ENCODE measurements around the gene IL10RB. TPM values are rescaled to one million over a fixed set of nuclear protein-coding genes. Genes with fewer than 3 reads are reported as not detected.

The IL10RB gene
- total and polyA plus RNA-seq, 2 experiments from 2014 or later, result 27.1 to 29.2 TPM

GRCh38 chr21:33327792-33328433, 61.7 kb downstream of the IL10RB start:
- Histone ChIP-seq H3K9me3 (ENCODE audit: low read depth) (no peaks in the 10 kb centered on the region), H3K27me3 (no peaks in the 10 kb centered on the region), H3K27ac (no peak overlapping the region), H2AFZ (no peak overlapping the region), H3K79me2 (peaks cover 73% of the 10 kb centered on the region), H3K4me3 (no peak overlapping the region), H4K20me1 (ENCODE audit: insufficient read depth, poor library complexity, severe bottlenecking) (peaks cover 3% of the 10 kb centered on the region), H3K9me2 (replicated peaks; ENCODE audit: insufficient read depth) (no peaks in the 10 kb centered on the region), H3K4me1 (ENCODE audit: insufficient read depth) (peaks cover 10% of the 10 kb centered on the region), H3K4me2 (no peak overlapping the region), H3K36me3 (replicated peaks; ENCODE audit: insufficient read depth, low read depth) (no peaks in the 10 kb centered on the region)
- no peak for DNase-seq (ENCODE audit: low spot score)
- whole genome bisulfite sequencing (ENCODE audit: low lambda C conversion rate, missing lambda C conversion rate), result 91% methylated on average over 7 of the region's 7 CpGs
- TF ChIP-seq, protein P1, sequence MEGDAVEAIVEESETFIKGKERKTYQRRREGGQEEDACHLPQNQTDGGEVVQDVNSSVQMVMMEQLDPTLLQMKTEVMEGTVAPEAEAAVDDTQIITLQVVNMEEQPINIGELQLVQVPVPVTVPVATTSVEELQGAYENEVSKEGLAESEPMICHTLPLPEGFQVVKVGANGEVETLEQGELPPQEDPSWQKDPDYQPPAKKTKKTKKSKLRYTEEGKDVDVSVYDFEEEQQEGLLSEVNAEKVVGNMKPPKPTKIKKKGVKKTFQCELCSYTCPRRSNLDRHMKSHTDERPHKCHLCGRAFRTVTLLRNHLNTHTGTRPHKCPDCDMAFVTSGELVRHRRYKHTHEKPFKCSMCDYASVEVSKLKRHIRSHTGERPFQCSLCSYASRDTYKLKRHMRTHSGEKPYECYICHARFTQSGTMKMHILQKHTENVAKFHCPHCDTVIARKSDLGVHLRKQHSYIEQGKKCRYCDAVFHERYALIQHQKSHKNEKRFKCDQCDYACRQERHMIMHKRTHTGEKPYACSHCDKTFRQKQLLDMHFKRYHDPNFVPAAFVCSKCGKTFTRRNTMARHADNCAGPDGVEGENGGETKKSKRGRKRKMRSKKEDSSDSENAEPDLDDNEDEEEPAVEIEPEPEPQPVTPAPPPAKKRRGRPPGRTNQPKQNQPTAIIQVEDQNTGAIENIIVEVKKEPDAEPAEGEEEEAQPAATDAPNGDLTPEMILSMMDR (IDR thresholded peaks at IDR 0.05; ENCODE audit: poor library complexity), result no peak
- TF ChIP-seq EZH2phosphoT487 (IDR thresholded peaks at IDR 0.05; ENCODE audit: low read depth, severe bottlenecking, unreplicated experiment) (no peak), EZH2 (IDR thresholded peaks at IDR 0.05; ENCODE audit: borderline replicate concordance) (no peak)

GRCh38 chr21:33330726-33331125, 64.6 kb downstream of the IL10RB start:
- Histone ChIP-seq H4K20me1 (ENCODE audit: insufficient read depth, poor library complexity, severe bottlenecking) (peaks cover 3% of the 10 kb centered on the region), H3K27ac (no peak overlapping the region), H3K4me1 (ENCODE audit: insufficient read depth) (peaks cover 9% of the 10 kb centered on the region), H3K79me2 (peaks cover 95% of the 10 kb centered on the region), H3K27me3 (no peaks in the 10 kb centered on the region), H3K9me2 (replicated peaks; ENCODE audit: insufficient read depth) (no peaks in the 10 kb centered on the region), H3K4me3 (no peak overlapping the region), H3K9me3 (ENCODE audit: low read depth) (no peaks in the 10 kb centered on the region), H2AFZ (no peak overlapping the region), H3K36me3 (replicated peaks; ENCODE audit: insufficient read depth, low read depth) (no peaks in the 10 kb centered on the region), H3K4me2 (no peak overlapping the region)
- DNase-seq (ENCODE audit: low spot score), result no peak
- TF ChIP-seq, protein P1 (IDR thresholded peaks at IDR 0.05; ENCODE audit: poor library complexity), result no peak
- TF ChIP-seq EZH2 (IDR thresholded peaks at IDR 0.05; ENCODE audit: borderline replicate concordance), result no peak
- TF ChIP-seq EZH2phosphoT487 (IDR thresholded peaks at IDR 0.05; ENCODE audit: low read depth, severe bottlenecking, unreplicated experiment), result no peak
- 95% methylated on average over 3 of the region's 3 CpGs for WGBS (ENCODE audit: low lambda C conversion rate, missing lambda C conversion rate)

DNA sequence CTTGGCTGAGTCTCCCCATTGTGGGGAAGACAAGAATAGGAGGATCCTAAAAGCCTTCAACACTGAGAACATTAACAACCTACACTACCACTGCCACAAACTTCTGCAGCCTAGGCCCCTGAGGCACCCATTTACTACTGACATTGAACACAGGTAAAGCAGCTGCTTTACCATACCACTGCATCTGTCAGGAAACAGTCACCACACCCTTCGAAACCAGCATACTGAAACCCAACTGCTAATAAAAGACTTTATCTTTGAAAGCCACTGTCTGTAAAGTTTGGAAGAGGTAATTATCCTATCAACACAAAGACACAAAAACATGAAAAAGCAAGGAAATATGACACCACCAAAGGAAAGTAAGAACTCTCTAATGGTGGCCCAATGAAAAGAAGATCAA, 66.0 kb downstream of the IL10RB start:
- H3K27ac ChIP-seq, result no peak overlapping the region
- no peaks in the 10 kb centered on the region for H3K4me1 ChIP-seq (ENCODE audit: insufficient read depth)
- TF ChIP-seq EZH2phosphoT487 (IDR thresholded peaks at IDR 0.05; ENCODE audit: low read depth, severe bottlenecking, unreplicated experiment) (no peak), EZH2 (IDR thresholded peaks at IDR 0.05; ENCODE audit: borderline replicate concordance) (no peak)
- TF ChIP-seq, protein P1 (IDR thresholded peaks at IDR 0.05; ENCODE audit: poor library complexity), result no peak
- no peak overlapping the region for H2AFZ ChIP-seq
- H3K4me2 ChIP-seq, result no peak overlapping the region
- H4K20me1 ChIP-seq (ENCODE audit: insufficient read depth, poor library complexity, severe bottlenecking), result no peaks in the 10 kb centered on the region
- H3K27me3 ChIP-seq, result no peaks in the 10 kb centered on the region
- H3K36me3 ChIP-seq (replicated peaks; ENCODE audit: insufficient read depth, low read depth), result no peaks in the 10 kb centered on the region
- no peak for DNase-seq (ENCODE audit: low spot score)
- no peak overlapping the region for H3K4me3 ChIP-seq
- H3K9me2 ChIP-seq (replicated peaks; ENCODE audit: insufficient read depth), result no peaks in the 10 kb centered on the region
- H3K9me3 ChIP-seq (ENCODE audit: low read depth), result no peaks in the 10 kb centered on the region
- 96% methylated on average over 1 of the region's 1 CpG for WGBS (ENCODE audit: low lambda C conversion rate, missing lambda C conversion rate)
- H3K79me2 ChIP-seq, result peaks cover 85% of the 10 kb centered on the region

All from hepatocyte (in vitro differentiated cells).